Measurements from ENCODE around the gene COTL1. TPM values are rescaled to one million over a fixed set of nuclear protein-coding genes. Genes with fewer than 3 reads are reported as not detected.
A peak's percentile ranks its signal among the peaks of the same experiment; 100 is the strongest.
"Not testable (repeated sequence)": the region's sequence is repeated elsewhere in the genome, so short reads cannot be mapped to it uniquely, and the experiment has no call there.

COTL1 gene
- total RNA-seq, 1 experiment from 2014 or later, result 34.1 TPM

DNA sequence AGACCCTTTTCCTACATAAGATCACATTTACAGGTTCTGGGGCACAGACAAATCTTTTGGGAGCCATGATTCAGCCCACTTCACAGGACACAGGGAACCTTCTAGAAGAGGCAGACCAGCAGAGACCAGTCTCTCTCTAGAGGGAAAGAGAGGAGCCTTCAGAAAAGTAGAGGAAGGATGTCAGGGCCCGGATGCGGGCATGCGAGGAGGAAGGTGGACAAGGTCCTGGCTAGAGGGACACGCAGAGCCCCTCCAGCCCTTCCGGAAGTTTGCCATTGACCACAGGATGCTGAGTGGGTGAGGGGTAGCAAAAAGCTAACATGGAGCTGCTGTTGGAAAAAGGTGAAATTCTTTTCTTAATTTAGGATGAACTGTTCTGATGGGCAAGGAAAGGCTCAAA lies 57.6 kb downstream of the COTL1 start:
- BruUV-seq (replicated peaks), result no TSS peak
- POLR2A ChIA-PET (ENCODE audit: low non-redundant PET), result interaction anchor here (0.7 kb wide), 1 partner anchor 39 kb away, joined by 9 read pairs; no protein-coding TSS in a partner anchor
- no peaks in the 10 kb centered on the region for H3K36me3 ChIP-seq (ENCODE audit: insufficient read depth, low read length, poor library complexity, severe bottlenecking)
- intact Hi-C loops (cut with micrococcal nuclease; ENCODE audit: unreplicated experiment), result no loop called here
- no peak overlapping the region for H3K4me3 ChIP-seq (ENCODE audit: low read depth, low read length, poor library complexity, severe bottlenecking)
- no peak overlapping the region for H3K27ac ChIP-seq (ENCODE audit: low read depth, low read length, poor library complexity, severe bottlenecking)
- no peaks in the 10 kb centered on the region for H3K9me3 ChIP-seq (ENCODE audit: low read depth, low read length, poor library complexity, severe bottlenecking)
- DNase-seq (ENCODE audit: low spot score), result no peak
- CTCF ChIA-PET, result no interaction called here
- H3K27me3 ChIP-seq (replicated peaks; ENCODE audit: insufficient read depth, low read depth, low read length, poor library complexity), result no peaks in the 10 kb centered on the region
- H3K4me1 ChIP-seq (ENCODE audit: insufficient read depth, low read length, poor library complexity, severe bottlenecking), result no peaks in the 10 kb centered on the region
- TF ChIP-seq CTCF (conservative IDR thresholded peaks at IDR 0.05; ENCODE audit: low read depth, low read length), result no peak
- TF ChIP-seq EZH2 (IDR thresholded peaks at IDR 0.05; ENCODE audit: borderline replicate concordance, low read depth, low read length, poor library complexity, severe bottlenecking), result no peak

- ChIA-PET POLR2A (ENCODE audit: low non-redundant PET) (no interaction called here), CTCF (no interaction called here)
- Histone ChIP-seq H3K4me1 (ENCODE audit: insufficient read depth, low read length, poor library complexity, severe bottlenecking) (no peaks in the 10 kb centered on the region), H3K36me3 (ENCODE audit: insufficient read depth, low read length, poor library complexity, severe bottlenecking) (no peaks in the 10 kb centered on the region), H3K27me3 (replicated peaks; ENCODE audit: insufficient read depth, low read depth, low read length, poor library complexity) (no peaks in the 10 kb centered on the region), H3K4me3 (ENCODE audit: low read depth, low read length, poor library complexity, severe bottlenecking) (no peak overlapping the region), H3K9me3 (ENCODE audit: low read depth, low read length, poor library complexity, severe bottlenecking) (no peaks in the 10 kb centered on the region), H3K27ac (ENCODE audit: low read depth, low read length, poor library complexity, severe bottlenecking) (no peak overlapping the region)
- intact Hi-C loops (cut with micrococcal nuclease; ENCODE audit: unreplicated experiment), result no loop called here
- no peak for TF ChIP-seq CTCF (conservative IDR thresholded peaks at IDR 0.05; ENCODE audit: low read depth, low read length)
- TF ChIP-seq EZH2 (IDR thresholded peaks at IDR 0.05; ENCODE audit: borderline replicate concordance, low read depth, low read length, poor library complexity, severe bottlenecking), result no peak
- no peak for DNase-seq (ENCODE audit: low spot score)
- BruUV-seq (replicated peaks), result no TSS peak
Measured at GRCh38 chr16:84559311-84559932, 58.5 kb downstream of the COTL1 start.

- DNase-seq (ENCODE audit: low spot score); H3K9me3 ChIP-seq (ENCODE audit: low read depth, low read length, poor library complexity, severe bottlenecking); H3K27me3 ChIP-seq (replicated peaks; ENCODE audit: insufficient read depth, low read depth, low read length, poor library complexity); intact Hi-C loops (cut with micrococcal nuclease; ENCODE audit: unreplicated experiment); H3K4me1 ChIP-seq (ENCODE audit: insufficient read depth, low read length, poor library complexity, severe bottlenecking); H3K36me3 ChIP-seq (ENCODE audit: insufficient read depth, low read length, poor library complexity, severe bottlenecking); CTCF ChIA-PET; BruUV-seq (replicated peaks); H3K27ac ChIP-seq (ENCODE audit: low read depth, low read length, poor library complexity, severe bottlenecking); POLR2A ChIA-PET (ENCODE audit: low non-redundant PET); H3K4me3 ChIP-seq (ENCODE audit: low read depth, low read length, poor library complexity, severe bottlenecking): not testable (repeated sequence)
Measured at GRCh38 chr16:84558850-84559249, 59.0 kb downstream of the COTL1 start.

GRCh38 chr16:84557504-84557903 lies 60.4 kb downstream of the COTL1 start:
- ChIA-PET CTCF (no interaction called here), POLR2A (ENCODE audit: low non-redundant PET) (no interaction called here)
- peak; percentile 22 for DNase-seq (ENCODE audit: low spot score)
- H3K27ac ChIP-seq (ENCODE audit: low read depth, low read length, poor library complexity, severe bottlenecking), result no peak overlapping the region
- H3K9me3 ChIP-seq (ENCODE audit: low read depth, low read length, poor library complexity, severe bottlenecking), result no peaks in the 10 kb centered on the region
- no peaks in the 10 kb centered on the region for H3K36me3 ChIP-seq (ENCODE audit: insufficient read depth, low read length, poor library complexity, severe bottlenecking)
- no peaks in the 10 kb centered on the region for H3K27me3 ChIP-seq (replicated peaks; ENCODE audit: insufficient read depth, low read depth, low read length, poor library complexity)
- no peak overlapping the region for H3K4me3 ChIP-seq (ENCODE audit: low read depth, low read length, poor library complexity, severe bottlenecking)
- TF ChIP-seq EZH2 (IDR thresholded peaks at IDR 0.05; ENCODE audit: borderline replicate concordance, low read depth, low read length, poor library complexity, severe bottlenecking) (no peak), CTCF (conservative IDR thresholded peaks at IDR 0.05; ENCODE audit: low read depth, low read length) (no peak)
- intact Hi-C loops (cut with micrococcal nuclease; ENCODE audit: unreplicated experiment), result no loop called here
- H3K4me1 ChIP-seq (ENCODE audit: insufficient read depth, low read length, poor library complexity, severe bottlenecking), result no peaks in the 10 kb centered on the region
- BruUV-seq (replicated peaks), result no TSS peak
